C4-2B (cell line): ENCODE data around the gene OR5P2.

Experiments
- ZFX ChIP-seq: fragments of 450-650 bp; IDR thresholded peaks from 2 replicates; pipeline ENCODE4 v1.6.1; 2017
- TF ChIP-seq, protein P1 (sequence below): fragments of 450-650 bp; conservative IDR thresholded peaks from 2 replicates; pipeline ENCODE4 v1.5.1; 2017; ENCODE audit warnings: mild to moderate bottlenecking

DNA sequence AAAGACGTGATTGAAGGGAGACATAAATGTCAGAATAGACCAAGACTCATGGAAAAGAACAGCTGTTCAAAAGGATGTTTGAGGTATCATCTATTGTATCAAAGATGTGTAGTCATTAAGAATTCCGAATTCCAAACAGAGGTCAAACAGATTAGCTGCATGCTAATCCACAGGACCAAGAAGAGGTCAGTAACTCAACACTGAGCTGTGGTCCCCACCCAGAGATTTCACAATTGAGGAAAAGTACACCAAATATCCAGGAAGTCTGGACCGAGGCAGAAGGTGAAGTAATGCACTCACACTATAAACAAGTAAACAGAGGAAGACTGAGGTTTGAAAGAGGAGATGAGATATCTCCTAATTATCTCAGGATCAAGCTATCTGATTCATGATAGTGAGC is 29.6 kb upstream of the OR5P2 start:
- TF ChIP-seq, protein P1, sequence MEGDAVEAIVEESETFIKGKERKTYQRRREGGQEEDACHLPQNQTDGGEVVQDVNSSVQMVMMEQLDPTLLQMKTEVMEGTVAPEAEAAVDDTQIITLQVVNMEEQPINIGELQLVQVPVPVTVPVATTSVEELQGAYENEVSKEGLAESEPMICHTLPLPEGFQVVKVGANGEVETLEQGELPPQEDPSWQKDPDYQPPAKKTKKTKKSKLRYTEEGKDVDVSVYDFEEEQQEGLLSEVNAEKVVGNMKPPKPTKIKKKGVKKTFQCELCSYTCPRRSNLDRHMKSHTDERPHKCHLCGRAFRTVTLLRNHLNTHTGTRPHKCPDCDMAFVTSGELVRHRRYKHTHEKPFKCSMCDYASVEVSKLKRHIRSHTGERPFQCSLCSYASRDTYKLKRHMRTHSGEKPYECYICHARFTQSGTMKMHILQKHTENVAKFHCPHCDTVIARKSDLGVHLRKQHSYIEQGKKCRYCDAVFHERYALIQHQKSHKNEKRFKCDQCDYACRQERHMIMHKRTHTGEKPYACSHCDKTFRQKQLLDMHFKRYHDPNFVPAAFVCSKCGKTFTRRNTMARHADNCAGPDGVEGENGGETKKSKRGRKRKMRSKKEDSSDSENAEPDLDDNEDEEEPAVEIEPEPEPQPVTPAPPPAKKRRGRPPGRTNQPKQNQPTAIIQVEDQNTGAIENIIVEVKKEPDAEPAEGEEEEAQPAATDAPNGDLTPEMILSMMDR = no peak
- no peak for TF ChIP-seq ZFX
